Mesenchymal stem cell (in vitro differentiated cells and primary cell): ENCODE results near the gene SEC14L3.
A peak's percentile ranks its signal among the peaks of the same experiment; 100 is the strongest.
"Not testable (repeated sequence)": the region's sequence is repeated elsewhere in the genome, so short reads cannot be mapped to it uniquely, and the experiment has no call there.

Source experiments
- DNase-seq: peaks from one replicate; pipeline ENCODE4 v3.0.0-alpha.2; 2013
- H2AFZ ChIP-seq: one replicate; pipeline ENCODE4 v1.6.1; 2013; ENCODE audit warnings: low read depth, mild to moderate bottlenecking, control low read depth, inconsistent platforms, low read length, moderate library complexity
- H2AK5ac ChIP-seq: 2 replicates; pipeline ENCODE4 v1.6.1; 2013; ENCODE audit warnings: low read length, moderate library complexity, mild to moderate bottlenecking, inconsistent platforms; ENCODE audit not compliant: severe bottlenecking
- H2BK120ac ChIP-seq: one replicate; pipeline ENCODE4 v1.6.1; 2013; ENCODE audit warnings: low read depth, mild to moderate bottlenecking, inconsistent platforms, low read length, moderate library complexity
- H2BK12ac ChIP-seq, 2 experiments: one replicate each; pipeline ENCODE4 v1.6.1; 2013; ENCODE audit warnings: inconsistent platforms in 2 of 2, low read length in 2 of 2, mild to moderate bottlenecking in 2 of 2, moderate library complexity in 2 of 2, control low read depth in 1 of 2
- H2BK15ac ChIP-seq: one replicate; pipeline ENCODE4 v1.6.1; 2013; ENCODE audit warnings: mild to moderate bottlenecking, low read depth, inconsistent platforms; ENCODE audit not compliant: poor library complexity, severe bottlenecking
- H2BK5ac ChIP-seq: 2 replicates; pipeline ENCODE4 v1.6.1; 2013; ENCODE audit warnings: low read depth, mild to moderate bottlenecking, low read length, control low read depth, inconsistent platforms; ENCODE audit not compliant: poor library complexity, severe bottlenecking
- H3K14ac ChIP-seq, 2 experiments: one replicate each; pipeline ENCODE4 v1.6.1; 2013; ENCODE audit warnings: inconsistent platforms in 2 of 2, low read length in 2 of 2, control low read depth in 1 of 2, mild to moderate bottlenecking in 1 of 2, moderate library complexity in 1 of 2
- H3K18ac ChIP-seq, 2 experiments: one replicate each; pipeline ENCODE4 v1.6.1; 2013; ENCODE audit warnings: inconsistent platforms in 2 of 2, low read length in 2 of 2, control low read depth in 1 of 2, low read depth in 1 of 2, mild to moderate bottlenecking in 1 of 2
- H3K23ac ChIP-seq, 2 experiments: one replicate each; pipeline ENCODE4 v1.6.1; 2013; ENCODE audit warnings: inconsistent platforms in 2 of 2, low read length in 2 of 2, mild to moderate bottlenecking in 2 of 2, moderate library complexity in 2 of 2, control low read depth in 1 of 2
- H3K27ac ChIP-seq: 2 replicates; pipeline ENCODE4 v1.5.1; 2013; ENCODE audit warnings: mild to moderate bottlenecking, moderate library complexity, low read length, control low read depth, inconsistent platforms; ENCODE audit not compliant: poor library complexity, severe bottlenecking
- H3K27me3 ChIP-seq, 2 experiments: 2 replicates each; pipeline versions ENCODE4 v1.6.1 to v1.7.0; 2013; ENCODE audit warnings: low read length in 2 of 2, mild to moderate bottlenecking in 2 of 2, moderate library complexity in 2 of 2, control low read depth in 1 of 2, inconsistent platforms in 1 of 2; ENCODE audit not compliant: control insufficient read depth in 1 of 2, insufficient read depth in 1 of 2
- H3K36me3 ChIP-seq, 2 experiments: 2 replicates each; pipeline versions ENCODE4 v1.6.1 to v1.7.0; 2013; ENCODE audit warnings: low read length in 2 of 2, control low read depth in 1 of 2, inconsistent platforms in 1 of 2, low read depth in 1 of 2, mild to moderate bottlenecking in 1 of 2; ENCODE audit not compliant: insufficient read depth in 2 of 2, control insufficient read depth in 1 of 2
- H3K4ac ChIP-seq, 2 experiments: one replicate each; pipeline ENCODE4 v1.6.1; 2013; ENCODE audit warnings: inconsistent platforms in 2 of 2, low read length in 2 of 2, mild to moderate bottlenecking in 2 of 2, moderate library complexity in 2 of 2, control low read depth in 1 of 2, low read depth in 1 of 2
- H3K4me1 ChIP-seq: 2 replicates; pipeline ENCODE4 v1.6.1; 2013; ENCODE audit warnings: low read depth, low read length, control low read depth; ENCODE audit not compliant: control insufficient read depth, insufficient read depth
- H3K4me2 ChIP-seq: 2 replicates; pipeline ENCODE4 v1.6.1; 2013; ENCODE audit warnings: low read length, mild to moderate bottlenecking, inconsistent platforms; ENCODE audit not compliant: poor library complexity, severe bottlenecking
- H3K4me3 ChIP-seq, 2 experiments: 2 replicates each; pipeline versions ENCODE4 v1.5.1 to v1.7.0; 2013; ENCODE audit warnings: low read length in 2 of 2, mild to moderate bottlenecking in 2 of 2, control low read depth in 1 of 2, low read depth in 1 of 2; ENCODE audit not compliant: insufficient read depth in 1 of 2
- H3K79me1 ChIP-seq: replicated peaks from 2 replicates; pipeline ENCODE4 v1.6.1; 2013; ENCODE audit warnings: mild to moderate bottlenecking, control low read depth, low read length, inconsistent platforms; ENCODE audit not compliant: poor library complexity, severe bottlenecking
- H3K9ac ChIP-seq: 2 replicates; pipeline ENCODE4 v1.7.0; 2013; ENCODE audit warnings: mild to moderate bottlenecking, low read length, moderate library complexity
- H3K9me3 ChIP-seq: 2 replicates; pipeline ENCODE4 v1.7.0; 2013; ENCODE audit warnings: mild to moderate bottlenecking, low read length; ENCODE audit not compliant: control insufficient read depth
- H4K8ac ChIP-seq: one replicate; pipeline ENCODE4 v1.6.1; 2013; ENCODE audit warnings: inconsistent platforms, mild to moderate bottlenecking, low read length, moderate library complexity
- H4K91ac ChIP-seq: one replicate; pipeline ENCODE4 v1.6.1; 2013; ENCODE audit warnings: mild to moderate bottlenecking, low read length, inconsistent platforms
- WGBS: methylation state at CpG from one replicate; pipeline ENCODE4 v1.1.7; 2013; ENCODE audit warnings: mixed read lengths; 5-methylcytosine and 5-hydroxymethylcytosine counted together

Gene SEC14L3

GRCh38 chr22:30460555-30460954 lies 11.3 kb downstream of the SEC14L3 start:
- not testable (repeated sequence) for H3K9me3 ChIP-seq
- WGBS = 93% methylated on average over 5 of the region's 6 CpGs

GRCh38 chr22:30460147-30460546 lies 11.7 kb downstream of the SEC14L3 start:
- Histone ChIP-seq H3K27ac (no peak overlapping the region), H3K18ac (no peak overlapping the region), H2BK120ac (no peak overlapping the region), H4K8ac (no peak overlapping the region), H3K23ac (no peak overlapping the region), H3K4me3 (no peak overlapping the region), H3K4me1 (peaks cover 1% of the 10 kb centered on the region), H3K36me3 (no peaks in the 10 kb centered on the region), H2BK12ac (no peak overlapping the region), H3K79me1 (no peaks in the 10 kb centered on the region), H2AFZ (no peak overlapping the region), H4K91ac (no peak overlapping the region), H3K9ac (no peak overlapping the region), H3K27me3 (peaks cover 11 to 13% of the 10 kb centered on the region in 2 experiments), H2BK15ac (no peak overlapping the region), H3K4me2 (no peak overlapping the region), H3K14ac (no peak overlapping the region), H3K9me3 (peaks cover 7% of the 10 kb centered on the region), H3K4ac (no peak overlapping the region), H2AK5ac (no peak overlapping the region), H2BK5ac (no peak overlapping the region)
- no peak for DNase-seq
- WGBS = 79% methylated on average over 4 of the region's 4 CpGs

More at GRCh38 chr22:30460555-30460954, 11.3 kb downstream of the SEC14L3 start:
- H2BK15ac ChIP-seq, H3K27ac ChIP-seq, H3K4me2 ChIP-seq, H4K91ac ChIP-seq, H4K8ac ChIP-seq, H2BK5ac ChIP-seq, DNase-seq, H3K18ac ChIP-seq, H2BK12ac ChIP-seq, H3K79me1 ChIP-seq, H3K4me3 ChIP-seq, H3K9ac ChIP-seq, H3K4ac ChIP-seq, H3K36me3 ChIP-seq, H3K14ac ChIP-seq, H3K4me1 ChIP-seq, H3K23ac ChIP-seq, H2AFZ ChIP-seq, H2AK5ac ChIP-seq, H2BK120ac ChIP-seq: not testable (repeated sequence)
- H3K27me3 ChIP-seq = peaks cover 13 to 17% of the 10 kb centered on the region in 2 experiments

GRCh38 chr22:30459181-30460052 lies 12.4 kb downstream of the SEC14L3 start:
- Histone ChIP-seq H3K27ac (no peak overlapping the region), H2AFZ (no peak overlapping the region), H3K4ac (no peak overlapping the region), H2BK15ac (no peak overlapping the region), H3K36me3 (no peaks in the 10 kb centered on the region), H2BK5ac (no peak overlapping the region), H3K14ac (no peak overlapping the region), H2AK5ac (no peak overlapping the region), H3K4me3 (no peak overlapping the region), H3K23ac (no peak overlapping the region), H3K9me3 (no peaks in the 10 kb centered on the region), H4K91ac (no peak overlapping the region), H4K8ac (no peak overlapping the region), H3K4me2 (no peak overlapping the region), H3K9ac (no peak overlapping the region), H2BK12ac (no peak overlapping the region), H3K79me1 (no peaks in the 10 kb centered on the region), H3K18ac (no peak overlapping the region), H3K27me3 (peaks cover 7 to 8% of the 10 kb centered on the region in 2 experiments), H3K4me1 (peaks cover 1% of the 10 kb centered on the region), H2BK120ac (no peak overlapping the region)
- DNase-seq = peak; percentile 32
- 86% methylated on average over 4 of the region's 4 CpGs for WGBS

GRCh38 chr22:30457981-30458380 lies 13.8 kb downstream of the SEC14L3 start:
- Histone ChIP-seq H2AK5ac (no peak overlapping the region), H3K27me3 (peaks cover 7 to 8% of the 10 kb centered on the region in 2 experiments), H4K8ac (no peak overlapping the region), H3K4ac (no peak overlapping the region), H3K9me3 (no peaks in the 10 kb centered on the region), H3K18ac (no peak overlapping the region), H3K23ac (no peak overlapping the region), H3K27ac (no peak overlapping the region), H2AFZ (no peak overlapping the region), H3K4me2 (no peak overlapping the region), H2BK5ac (no peak overlapping the region), H3K4me1 (peaks cover 2% of the 10 kb centered on the region), H3K36me3 (no peaks in the 10 kb centered on the region), H3K14ac (no peak overlapping the region), H4K91ac (no peak overlapping the region), H2BK15ac (no peak overlapping the region), H2BK120ac (no peak overlapping the region), H3K9ac (peak overlapping the region; percentile 58), H3K79me1 (no peaks in the 10 kb centered on the region), H3K4me3 (no peak overlapping the region), H2BK12ac (no peak overlapping the region)
- no peak for DNase-seq
- 59% methylated on average over 8 of the region's 8 CpGs for WGBS
